ENCODE data around the gene TOMM70.

GRCh38 chr3:100325827-100326226 lies 75.1 kb downstream of the TOMM70 start:
- TF ChIP-seq POLR2AphosphoS5 (IDR thresholded peaks at IDR 0.05; ENCODE audit: low read depth, low read length): no peak
- no peak for TF ChIP-seq SPI1 (IDR thresholded peaks at IDR 0.05; ENCODE audit: low read depth, low read length)
- no peak for TF ChIP-seq POLR2A (IDR thresholded peaks at IDR 0.05; ENCODE audit: low read depth, low read length)
- TF ChIP-seq TAF1 (IDR thresholded peaks at IDR 0.05; ENCODE audit: low read depth, low read length): no peak

All from GM12891 (cell line).